ENCODE measurements around the gene CLSTN2.

DNA sequence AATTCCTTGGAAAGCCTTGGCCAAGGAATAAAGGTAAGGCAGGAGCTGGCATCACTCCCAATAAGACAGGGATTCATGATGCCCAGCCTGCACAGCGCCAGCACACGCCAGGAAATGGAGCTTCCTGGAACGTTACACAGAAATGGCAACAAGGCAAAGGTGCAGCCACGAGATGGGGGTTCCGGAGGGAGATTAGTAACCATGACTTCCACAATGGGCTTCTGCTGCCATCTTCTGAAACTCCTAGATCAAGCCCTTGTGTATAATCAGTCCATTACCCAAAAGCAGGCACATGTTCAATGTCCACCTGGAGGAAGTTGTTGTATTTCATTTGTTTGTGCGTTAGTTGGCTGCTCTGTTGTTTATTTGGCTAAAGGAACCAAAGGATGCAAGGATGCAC is 611.7 kb downstream of the CLSTN2 start:
- TF ChIP-seq CTCF (IDR thresholded peaks at IDR 0.05; ENCODE audit: low read depth, low read length, poor library complexity, severe bottlenecking) (no peak), EZH2phosphoT487 (IDR thresholded peaks at IDR 0.05; ENCODE audit: borderline replicate concordance, low read length) (no peak)

All from DOHH2 (cell line).